GM23338 (cell line): ENCODE measurements around the gene TMEM223. TPM values are rescaled to one million over a fixed set of nuclear protein-coding genes. Genes with fewer than 3 reads are reported as not detected.

Experiments used
- ATAC-seq: fragments of 200-7000 bp; cut with Tn5 transposase; 3 replicates; pipeline ENCODE4 v1.9.1; 2020
- DNase-seq: peaks from one replicate; pipeline ENCODE4 v3.0.0-alpha.2; 2015; ENCODE audit warnings: low spot score
- H2AFZ ChIP-seq: fragments of 200-600 bp; sonication (generic); 2 replicates; pipeline ENCODE4 v1.8.0; 2016; ENCODE audit warnings: antibody characterized with exemption, mild to moderate bottlenecking, moderate library complexity
- H3F3A ChIP-seq: fragments of 200-600 bp; sonication (generic); replicated peaks from 2 replicates; pipeline ENCODE4 v1.8.0; 2017; ENCODE audit warnings: antibody characterized with exemption, mixed run types, low read depth
- H3K27ac ChIP-seq: fragments of 200-600 bp; sonication (generic); 2 replicates; pipeline ENCODE4 v1.6.1; 2016; ENCODE audit warnings: low read depth
- H3K27me3 ChIP-seq: fragments of 200-600 bp; sonication (generic); 2 replicates; pipeline ENCODE4 v1.8.0; 2016; ENCODE audit warnings: mild to moderate bottlenecking, mixed run types, moderate library complexity; ENCODE audit not compliant: insufficient read depth
- H3K36me3 ChIP-seq: fragments of 200-600 bp; sonication (generic); 2 replicates; pipeline ENCODE4 v1.8.0; 2016; ENCODE audit warnings: mild to moderate bottlenecking; ENCODE audit not compliant: insufficient read depth
- H3K4me1 ChIP-seq: fragments of 200-600 bp; sonication (generic); 2 replicates; pipeline ENCODE4 v1.8.0; 2016; ENCODE audit warnings: mild to moderate bottlenecking, moderate library complexity; ENCODE audit not compliant: insufficient read depth
- H3K4me2 ChIP-seq: fragments of 200-600 bp; sonication (generic); 2 replicates; pipeline ENCODE4 v1.7.1; 2017; ENCODE audit warnings: mixed run types
- H3K4me3 ChIP-seq: fragments of 200-600 bp; sonication (generic); 2 replicates; pipeline ENCODE4 v1.6.1; 2016; ENCODE audit warnings: mixed run types
- H3K79me2 ChIP-seq: fragments of 200-600 bp; sonication (generic); replicated peaks from 2 replicates; pipeline ENCODE4 v1.8.0; 2017; ENCODE audit warnings: mild to moderate bottlenecking; ENCODE audit not compliant: insufficient read depth
- H3K9me2 ChIP-seq: fragments of 200-600 bp; sonication (generic); 2 replicates; pipeline ENCODE4 v1.8.0; 2017; ENCODE audit not compliant: insufficient read depth
- H4K20me1 ChIP-seq: fragments of 200-600 bp; sonication (generic); replicated peaks from 2 replicates; pipeline ENCODE4 v1.8.0; 2017; ENCODE audit warnings: mild to moderate bottlenecking; ENCODE audit not compliant: insufficient read depth
- H3K27ac Mint-ChIP-seq: 2 replicates; pipeline ENCODE4 v1.8.0; 2020; ENCODE audit warnings: inconsistent platforms, mild to moderate bottlenecking, moderate library complexity, mixed read lengths
- H3K27me3 Mint-ChIP-seq: 3 replicates; pipeline ENCODE4 v1.8.0; 2022; ENCODE audit warnings: low read depth, mild to moderate bottlenecking, moderate library complexity, mixed read lengths, inconsistent platforms; ENCODE audit not compliant: insufficient read depth, poor library complexity
- H3K36me3 Mint-ChIP-seq: 3 replicates; pipeline ENCODE4 v1.8.0; 2021; ENCODE audit warnings: low read depth, mild to moderate bottlenecking, inconsistent platforms, moderate library complexity, mixed read lengths
- H3K4me1 Mint-ChIP-seq: 3 replicates; pipeline ENCODE4 v1.8.0; 2020; ENCODE audit warnings: mild to moderate bottlenecking, inconsistent platforms, mixed read lengths
- H3K4me3 Mint-ChIP-seq: 3 replicates; pipeline ENCODE4 v1.8.0; 2021; ENCODE audit warnings: moderate library complexity, mild to moderate bottlenecking, inconsistent platforms, mixed read lengths
- H3K9me3 Mint-ChIP-seq: 3 replicates; pipeline ENCODE4 v1.8.0; 2020; ENCODE audit warnings: moderate library complexity, mild to moderate bottlenecking, inconsistent platforms, mixed read lengths
- CREB1 ChIP-seq: fragments of 250-450 bp; sonication (Bioruptor Pico); IDR thresholded peaks from 2 replicates; pipeline ENCODE4 v1.5.0; 2020; ENCODE audit warnings: low read depth, mild to moderate bottlenecking, moderate library complexity
- CTCF ChIP-seq, 2 experiments: fragments of 200-600 bp in 1 of 2; sonication (generic) in 1 of 2; conservative IDR thresholded peaks; 2 replicates each; pipeline versions ENCODE4 v1.5.1 to v1.6.1; 2016 to 2017; ENCODE audit warnings: antibody characterized with exemption in 2 of 2, low read depth in 2 of 2, mild to moderate bottlenecking in 2 of 2, moderate library complexity in 1 of 2
- ETS1 ChIP-seq: IDR thresholded peaks from 2 replicates; pipeline ENCODE4 v1.6.1; 2016; ENCODE audit warnings: antibody characterized with exemption
- EZH2phosphoT487 ChIP-seq: fragments of 200-600 bp; sonication (generic); IDR thresholded peaks from one replicate; pipeline ENCODE4 v1.8.1; 2018; ENCODE audit warnings: antibody characterized with exemption; ENCODE audit not compliant: unreplicated experiment
- JUNB ChIP-seq: IDR thresholded peaks from one replicate; pipeline ENCODE4 v1.6.1; 2016; ENCODE audit warnings: antibody characterized with exemption; ENCODE audit not compliant: unreplicated experiment
- NANOG ChIP-seq: IDR thresholded peaks from 2 replicates; pipeline ENCODE4 v1.6.1; 2016; ENCODE audit warnings: antibody characterized with exemption, borderline replicate concordance
- POLR2AphosphoS5 ChIP-seq: IDR thresholded peaks from 2 replicates; pipeline ENCODE4 v1.6.1; 2016; ENCODE audit warnings: antibody characterized with exemption, low read depth
- STAT1 ChIP-seq: IDR thresholded peaks from one replicate; pipeline ENCODE4 v1.6.1; 2016; ENCODE audit warnings: antibody characterized with exemption; ENCODE audit not compliant: unreplicated experiment
- ZNF331 ChIP-seq: fragments of 250-450 bp; sonication (Bioruptor Pico); IDR thresholded peaks from 2 replicates; pipeline ENCODE4 v1.5.0; 2020; ENCODE audit warnings: low read depth, mild to moderate bottlenecking, moderate library complexity
- ZNF462 ChIP-seq: fragments of 250-450 bp; sonication (Bioruptor Pico); IDR thresholded peaks from 2 replicates; pipeline ENCODE4 v1.5.0; 2020; ENCODE audit warnings: mild to moderate bottlenecking, moderate library complexity
- polyA plus RNA-seq: library from polyadenylated mRNA; unstranded; fragments of >200 nt; fragmentation: Nextera tagmentation; extraction: Ambion mirVana; gene quantifications from 2 replicates; pipeline ENCODE4 v1.2.1, GENCODE V29; 2016
- total RNA-seq: library from RNA; depleted of rRNA; stranded (reverse); fragments of >200 nt; shearing (Covaris generic); gene quantifications from 2 replicates; pipeline ENCODE4 v1.2.3, GENCODE V29; 2014

TMEM223 gene
- total and polyA plus RNA-seq, 2 experiments from 2014 or later: 46.1 to 59.6 TPM

- peak within 1 kb of the TSS; percentile 90 for H3K4me3 Mint-ChIP-seq
- Histone ChIP-seq H3K27me3 (no peaks in the 10 kb centered on the region), H3F3A (peaks cover 25% of the 10 kb centered on the region), H3K4me1 (peaks cover 9% of the 10 kb centered on the region; the same call in 1 of the 2 replicates), H3K4me2 (peak within 1 kb of the TSS; percentile 76), H3K4me3 (peak within 1 kb of the TSS; percentile 89), H2AFZ (peak within 1 kb of the TSS; percentile 58; the same call in 1 of the 2 replicates), H3K9me2 (no peaks in the 10 kb centered on the region), H3K79me2 (peaks cover 31% of the 10 kb centered on the region), H3K27ac (peak within 1 kb of the TSS; percentile 95), H4K20me1 (peaks cover 3% of the 10 kb centered on the region; the same call in 1 of the 2 replicates), H3K36me3 (peaks cover 16% of the 10 kb centered on the region)
- H3K4me1 Mint-ChIP-seq: peaks cover 14% of the 10 kb centered on the region
- ATAC-seq (peak; percentile 84), DNase-seq (peak; percentile 99)
- no peak for TF ChIP-seq NANOG
- no peak for TF ChIP-seq EZH2phosphoT487
- peak; percentile 49; the same call in 1 of the 2 replicates for TF ChIP-seq POLR2AphosphoS5
- TF ChIP-seq CREB1: peak; percentile 38; the same call in 1 of the 2 replicates
- peaks cover 34% of the 10 kb centered on the region for H3K36me3 Mint-ChIP-seq
- no peaks in the 10 kb centered on the region; the same call in 2 of the 3 replicates for H3K9me3 Mint-ChIP-seq
- peak within 1 kb of the TSS; percentile 97 for H3K27ac Mint-ChIP-seq
- peaks cover 14% of the 10 kb centered on the region for H3K27me3 Mint-ChIP-seq
These were observed 20.4 kb downstream of the TMEM223 start, which contains the start of gene TAF6L for GRCh38 chr11:62771144-62772021. Gene TAF6L, plus strand, starts transcription at chr11:62771396. Its CDS starts 4,388 bp downstream, at chr11:62775784.

GRCh38 chr11:62770778-62771143 lies 21.0 kb downstream of the TMEM223 start:
- Histone ChIP-seq H3K27me3 (no peaks in the 10 kb centered on the region), H4K20me1 (peaks cover 3% of the 10 kb centered on the region; the same call in 1 of the 2 replicates), H3F3A (peaks cover 30% of the 10 kb centered on the region), H3K4me2 (peak overlapping the region; percentile 76), H3K79me2 (peaks cover 31% of the 10 kb centered on the region), H3K4me3 (peak overlapping the region; percentile 89), H2AFZ (no peak overlapping the region), H3K4me1 (peaks cover 9% of the 10 kb centered on the region; the same call in 1 of the 2 replicates), H3K9me2 (no peaks in the 10 kb centered on the region), H3K27ac (peak overlapping the region; percentile 95), H3K36me3 (peaks cover 14% of the 10 kb centered on the region)
- Mint-ChIP-seq H3K36me3 (peaks cover 33% of the 10 kb centered on the region), H3K4me1 (peaks cover 14% of the 10 kb centered on the region), H3K27ac (peak overlapping the region; percentile 92), H3K27me3 (peaks cover 17% of the 10 kb centered on the region), H3K9me3 (no peaks in the 10 kb centered on the region; the same call in 2 of the 3 replicates), H3K4me3 (peak overlapping the region; percentile 90)
- peak; percentile 59 for DNase-seq
- peak; percentile 25 for ATAC-seq
- TF ChIP-seq ZNF331 (CRISPR knock-in tag) (no peak), JUNB (no peak), ETS1 (no peak), POLR2AphosphoS5 (no peak), STAT1 (no peak), CTCF (conservative IDR thresholded peaks at IDR 0.05; ENCODE audit: low read depth in 2 of 2) (no peak), ZNF462 (CRISPR knock-in tag) (no peak), NANOG (no peak)
